Uterus (tissue), 2 donors: ENCODE data around the gene NHEJ1.

Source experiments
- POLR2A ChIP-seq, 2 donors: fragments of 450-650 bp; IDR thresholded peaks; one replicate each; pipeline ENCODE4 v1.6.1; 2016; ENCODE audit warnings: antibody characterized with exemption in 2 of 2, mild to moderate bottlenecking in 1 of 2, moderate library complexity in 1 of 2
- TF ChIP-seq, protein P1 (sequence below), 4 experiments: fragments of 200-600 bp in 2 of 4; fragments of 450-650 bp in 2 of 4; sonication (generic) in 2 of 4; IDR thresholded peaks; one replicate each; pipeline ENCODE4 v1.5.1; 2016 to 2019; ENCODE audit warnings: antibody characterized with exemption in 4 of 4, mild to moderate bottlenecking in 2 of 4, moderate library complexity in 1 of 4

DNA sequence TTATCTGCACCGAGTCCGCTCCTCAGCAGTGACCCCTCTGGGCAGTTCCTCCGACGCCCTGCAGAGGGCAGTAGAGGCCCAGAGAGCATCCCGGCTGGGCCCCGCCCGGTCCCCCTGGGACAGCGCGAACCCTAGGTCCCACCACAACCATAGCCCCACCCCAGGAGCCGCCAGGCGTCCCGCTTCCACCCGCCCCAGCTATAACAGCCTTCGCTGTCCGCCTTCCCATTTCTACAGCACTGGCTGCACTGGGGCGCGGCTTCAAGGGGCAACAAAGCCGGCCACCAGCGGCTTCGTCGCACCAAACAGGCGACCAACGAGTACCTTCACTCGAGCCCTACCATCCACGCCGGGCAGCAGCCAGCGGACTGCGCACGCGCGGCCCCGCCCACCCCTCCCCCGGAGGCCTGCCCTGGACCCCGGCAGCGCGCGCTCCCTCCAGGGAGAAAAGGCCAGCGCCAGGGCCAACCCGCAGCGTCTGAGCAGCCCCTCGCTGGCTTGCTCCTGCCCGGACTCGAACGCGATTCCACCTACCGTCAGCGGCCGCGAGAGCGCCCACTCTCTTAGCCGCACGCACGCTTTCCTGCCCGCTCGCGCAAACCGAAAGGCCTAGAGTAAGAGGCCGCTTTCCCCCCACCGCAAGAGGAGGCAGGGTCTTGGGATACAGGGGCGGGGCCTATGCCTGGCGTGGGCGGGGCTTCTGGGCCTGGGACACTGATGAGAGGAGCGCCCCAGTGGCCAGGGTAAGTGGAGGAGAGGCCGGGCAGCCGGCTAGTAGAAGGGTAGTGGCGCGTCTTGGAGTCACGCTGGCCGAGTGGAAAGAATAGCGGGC, at the start of gene NHEJ1:
- TF ChIP-seq, protein P1, sequence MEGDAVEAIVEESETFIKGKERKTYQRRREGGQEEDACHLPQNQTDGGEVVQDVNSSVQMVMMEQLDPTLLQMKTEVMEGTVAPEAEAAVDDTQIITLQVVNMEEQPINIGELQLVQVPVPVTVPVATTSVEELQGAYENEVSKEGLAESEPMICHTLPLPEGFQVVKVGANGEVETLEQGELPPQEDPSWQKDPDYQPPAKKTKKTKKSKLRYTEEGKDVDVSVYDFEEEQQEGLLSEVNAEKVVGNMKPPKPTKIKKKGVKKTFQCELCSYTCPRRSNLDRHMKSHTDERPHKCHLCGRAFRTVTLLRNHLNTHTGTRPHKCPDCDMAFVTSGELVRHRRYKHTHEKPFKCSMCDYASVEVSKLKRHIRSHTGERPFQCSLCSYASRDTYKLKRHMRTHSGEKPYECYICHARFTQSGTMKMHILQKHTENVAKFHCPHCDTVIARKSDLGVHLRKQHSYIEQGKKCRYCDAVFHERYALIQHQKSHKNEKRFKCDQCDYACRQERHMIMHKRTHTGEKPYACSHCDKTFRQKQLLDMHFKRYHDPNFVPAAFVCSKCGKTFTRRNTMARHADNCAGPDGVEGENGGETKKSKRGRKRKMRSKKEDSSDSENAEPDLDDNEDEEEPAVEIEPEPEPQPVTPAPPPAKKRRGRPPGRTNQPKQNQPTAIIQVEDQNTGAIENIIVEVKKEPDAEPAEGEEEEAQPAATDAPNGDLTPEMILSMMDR (IDR thresholded peaks at IDR 0.05) = peak; percentile 97 to 100 (median 98)
- TF ChIP-seq POLR2A (IDR thresholded peaks at IDR 0.05) = peak; percentile 31 to 69
